Mesenchymal stem cell (in vitro differentiated cells and primary cell): Measurements from ENCODE around the gene CNTNAP2.

ENCODE experiments used
- DNase-seq: peaks from one replicate; pipeline ENCODE4 v3.0.0-alpha.2; 2013
- H2AFZ ChIP-seq: one replicate; pipeline ENCODE4 v1.6.1; 2013; ENCODE audit warnings: low read depth, mild to moderate bottlenecking, control low read depth, inconsistent platforms, low read length, moderate library complexity
- H2AK5ac ChIP-seq: 2 replicates; pipeline ENCODE4 v1.6.1; 2013; ENCODE audit warnings: low read length, moderate library complexity, mild to moderate bottlenecking, inconsistent platforms; ENCODE audit not compliant: severe bottlenecking
- H2BK120ac ChIP-seq: one replicate; pipeline ENCODE4 v1.6.1; 2013; ENCODE audit warnings: low read depth, mild to moderate bottlenecking, inconsistent platforms, low read length, moderate library complexity
- H2BK12ac ChIP-seq, 2 experiments: one replicate each; pipeline ENCODE4 v1.6.1; 2013; ENCODE audit warnings: inconsistent platforms in 2 of 2, low read length in 2 of 2, mild to moderate bottlenecking in 2 of 2, moderate library complexity in 2 of 2, control low read depth in 1 of 2
- H2BK15ac ChIP-seq: one replicate; pipeline ENCODE4 v1.6.1; 2013; ENCODE audit warnings: mild to moderate bottlenecking, low read depth, inconsistent platforms; ENCODE audit not compliant: poor library complexity, severe bottlenecking
- H2BK5ac ChIP-seq: 2 replicates; pipeline ENCODE4 v1.6.1; 2013; ENCODE audit warnings: low read depth, mild to moderate bottlenecking, low read length, control low read depth, inconsistent platforms; ENCODE audit not compliant: poor library complexity, severe bottlenecking
- H3K14ac ChIP-seq, 2 experiments: one replicate each; pipeline ENCODE4 v1.6.1; 2013; ENCODE audit warnings: inconsistent platforms in 2 of 2, low read length in 2 of 2, control low read depth in 1 of 2, mild to moderate bottlenecking in 1 of 2, moderate library complexity in 1 of 2
- H3K18ac ChIP-seq, 2 experiments: one replicate each; pipeline ENCODE4 v1.6.1; 2013; ENCODE audit warnings: inconsistent platforms in 2 of 2, low read length in 2 of 2, control low read depth in 1 of 2, low read depth in 1 of 2, mild to moderate bottlenecking in 1 of 2
- H3K23ac ChIP-seq, 2 experiments: one replicate each; pipeline ENCODE4 v1.6.1; 2013; ENCODE audit warnings: inconsistent platforms in 2 of 2, low read length in 2 of 2, mild to moderate bottlenecking in 2 of 2, moderate library complexity in 2 of 2, control low read depth in 1 of 2
- H3K27ac ChIP-seq: 2 replicates; pipeline ENCODE4 v1.5.1; 2013; ENCODE audit warnings: mild to moderate bottlenecking, moderate library complexity, low read length, control low read depth, inconsistent platforms; ENCODE audit not compliant: poor library complexity, severe bottlenecking
- H3K27me3 ChIP-seq, 2 experiments: 2 replicates each; pipeline versions ENCODE4 v1.6.1 to v1.7.0; 2013; ENCODE audit warnings: low read length in 2 of 2, mild to moderate bottlenecking in 2 of 2, moderate library complexity in 2 of 2, control low read depth in 1 of 2, inconsistent platforms in 1 of 2; ENCODE audit not compliant: control insufficient read depth in 1 of 2, insufficient read depth in 1 of 2
- H3K36me3 ChIP-seq, 2 experiments: 2 replicates each; pipeline versions ENCODE4 v1.6.1 to v1.7.0; 2013; ENCODE audit warnings: low read length in 2 of 2, control low read depth in 1 of 2, inconsistent platforms in 1 of 2, low read depth in 1 of 2, mild to moderate bottlenecking in 1 of 2; ENCODE audit not compliant: insufficient read depth in 2 of 2, control insufficient read depth in 1 of 2
- H3K4ac ChIP-seq, 2 experiments: one replicate each; pipeline ENCODE4 v1.6.1; 2013; ENCODE audit warnings: inconsistent platforms in 2 of 2, low read length in 2 of 2, mild to moderate bottlenecking in 2 of 2, moderate library complexity in 2 of 2, control low read depth in 1 of 2, low read depth in 1 of 2
- H3K4me1 ChIP-seq: 2 replicates; pipeline ENCODE4 v1.6.1; 2013; ENCODE audit warnings: low read depth, low read length, control low read depth; ENCODE audit not compliant: control insufficient read depth, insufficient read depth
- H3K4me2 ChIP-seq: 2 replicates; pipeline ENCODE4 v1.6.1; 2013; ENCODE audit warnings: low read length, mild to moderate bottlenecking, inconsistent platforms; ENCODE audit not compliant: poor library complexity, severe bottlenecking
- H3K4me3 ChIP-seq, 2 experiments: 2 replicates each; pipeline versions ENCODE4 v1.5.1 to v1.7.0; 2013; ENCODE audit warnings: low read length in 2 of 2, mild to moderate bottlenecking in 2 of 2, control low read depth in 1 of 2, low read depth in 1 of 2; ENCODE audit not compliant: insufficient read depth in 1 of 2
- H3K79me1 ChIP-seq: replicated peaks from 2 replicates; pipeline ENCODE4 v1.6.1; 2013; ENCODE audit warnings: mild to moderate bottlenecking, control low read depth, low read length, inconsistent platforms; ENCODE audit not compliant: poor library complexity, severe bottlenecking
- H3K9ac ChIP-seq: 2 replicates; pipeline ENCODE4 v1.7.0; 2013; ENCODE audit warnings: mild to moderate bottlenecking, low read length, moderate library complexity
- H3K9me3 ChIP-seq: 2 replicates; pipeline ENCODE4 v1.7.0; 2013; ENCODE audit warnings: mild to moderate bottlenecking, low read length; ENCODE audit not compliant: control insufficient read depth
- H4K8ac ChIP-seq: one replicate; pipeline ENCODE4 v1.6.1; 2013; ENCODE audit warnings: inconsistent platforms, mild to moderate bottlenecking, low read length, moderate library complexity
- H4K91ac ChIP-seq: one replicate; pipeline ENCODE4 v1.6.1; 2013; ENCODE audit warnings: mild to moderate bottlenecking, low read length, inconsistent platforms
- WGBS: methylation state at CpG from one replicate; pipeline ENCODE4 v1.1.7; 2013; ENCODE audit warnings: mixed read lengths; 5-methylcytosine and 5-hydroxymethylcytosine counted together

Gene CNTNAP2

GRCh38 chr7:147811923-147812322 is 1695.3 kb downstream of the CNTNAP2 start:
- Histone ChIP-seq H2BK5ac (no peak overlapping the region), H4K91ac (no peak overlapping the region), H3K23ac (no peak overlapping the region), H2BK15ac (no peak overlapping the region), H2AFZ (no peak overlapping the region), H2BK120ac (no peak overlapping the region), H3K9ac (no peak overlapping the region), H3K4ac (no peak overlapping the region), H3K9me3 (peaks cover 6% of the 10 kb centered on the region), H2AK5ac (no peak overlapping the region), H3K79me1 (no peaks in the 10 kb centered on the region), H3K18ac (no peak overlapping the region), H3K36me3 (no peaks in the 10 kb centered on the region), H3K14ac (no peak overlapping the region), H3K27me3 (no peaks in the 10 kb centered on the region), H3K4me1 (no peaks in the 10 kb centered on the region), H3K27ac (no peak overlapping the region), H3K4me2 (no peak overlapping the region), H2BK12ac (no peak overlapping the region), H3K4me3 (no peak overlapping the region), H4K8ac (no peak overlapping the region)
- DNase-seq, result no peak
- 74% methylated on average over 4 of the region's 5 CpGs for WGBS

- Histone ChIP-seq H3K79me1 (no peaks in the 10 kb centered on the region), H3K36me3 (no peaks in the 10 kb centered on the region), H3K9me3 (peaks cover 6% of the 10 kb centered on the region), H4K8ac (no peak overlapping the region), H2AK5ac (no peak overlapping the region), H2BK5ac (no peak overlapping the region), H2BK12ac (no peak overlapping the region), H3K4me1 (no peaks in the 10 kb centered on the region), H3K4ac (no peak overlapping the region), H3K23ac (no peak overlapping the region), H3K9ac (no peak overlapping the region), H3K4me2 (no peak overlapping the region), H2BK120ac (no peak overlapping the region), H3K4me3 (no peak overlapping the region), H3K18ac (no peak overlapping the region), H4K91ac (no peak overlapping the region), H3K27ac (no peak overlapping the region), H3K14ac (no peak overlapping the region), H2AFZ (no peak overlapping the region), H3K27me3 (no peaks in the 10 kb centered on the region), H2BK15ac (no peak overlapping the region)
- DNase-seq, result no peak
Observed at GRCh38 chr7:147813316-147813715, 1696.7 kb downstream of the CNTNAP2 start.

- H3K27me3 ChIP-seq, result no peaks in the 10 kb centered on the region
- H2BK5ac ChIP-seq, result no peak overlapping the region
- H4K8ac ChIP-seq, result no peak overlapping the region
- no peak overlapping the region for H3K14ac ChIP-seq
- no peak overlapping the region for H2BK15ac ChIP-seq
- no peak overlapping the region for H2AK5ac ChIP-seq
- no peaks in the 10 kb centered on the region for H3K36me3 ChIP-seq
- no peak overlapping the region for H3K4me2 ChIP-seq
- no peak for DNase-seq
- peaks cover 6% of the 10 kb centered on the region for H3K9me3 ChIP-seq
- H3K18ac ChIP-seq, result no peak overlapping the region
- H3K4ac ChIP-seq, result no peak overlapping the region
- H3K23ac ChIP-seq, result no peak overlapping the region
- no peak overlapping the region for H3K4me3 ChIP-seq
- no peak overlapping the region for H2AFZ ChIP-seq
- no peak overlapping the region for H3K9ac ChIP-seq
- no peaks in the 10 kb centered on the region for H3K79me1 ChIP-seq
- no peak overlapping the region for H2BK120ac ChIP-seq
- no peak overlapping the region for H2BK12ac ChIP-seq
- H3K27ac ChIP-seq, result no peak overlapping the region
- H3K4me1 ChIP-seq, result no peaks in the 10 kb centered on the region
- 69% methylated on average over 4 of the region's 4 CpGs for WGBS
- H4K91ac ChIP-seq, result no peak overlapping the region
Observed at GRCh38 chr7:147818317-147818716, 1701.7 kb downstream of the CNTNAP2 start.

- Histone ChIP-seq H3K27ac (no peak overlapping the region), H3K4me2 (no peak overlapping the region), H3K36me3 (no peaks in the 10 kb centered on the region), H3K9ac (no peak overlapping the region), H4K91ac (no peak overlapping the region), H3K4me3 (no peak overlapping the region), H2BK12ac (no peak overlapping the region), H2BK120ac (no peak overlapping the region), H3K14ac (no peak overlapping the region), H3K4me1 (no peaks in the 10 kb centered on the region), H4K8ac (no peak overlapping the region), H3K9me3 (peaks cover 9% of the 10 kb centered on the region), H2AK5ac (no peak overlapping the region), H3K27me3 (no peaks in the 10 kb centered on the region), H3K23ac (no peak overlapping the region), H2AFZ (no peak overlapping the region), H2BK15ac (no peak overlapping the region), H3K4ac (no peak overlapping the region), H3K18ac (no peak overlapping the region), H3K79me1 (no peaks in the 10 kb centered on the region), H2BK5ac (no peak overlapping the region)
- DNase-seq, result no peak
- WGBS, result 48% methylated on average over 3 of the region's 4 CpGs
Observed at GRCh38 chr7:147824671-147825070, 1708.1 kb downstream of the CNTNAP2 start.
